Measurements from ENCODE around the gene SULT1C2.

GRCh38 chr2:108266218-108266617 lies 22.5 kb upstream of the SULT1C2 start:
- TF ChIP-seq ZNF615 (CRISPR knock-in tag; IDR thresholded peaks at IDR 0.05; ENCODE audit: borderline replicate concordance) (no peak), PHF21A (CRISPR knock-in tag; IDR thresholded peaks at IDR 0.05) (no peak), CTCF (CRISPR knock-in tag; IDR thresholded peaks at IDR 0.05) (no peak), GLI4 (CRISPR knock-in tag; IDR thresholded peaks at IDR 0.05; ENCODE audit: borderline replicate concordance) (no peak), ZNF350 (CRISPR knock-in tag; IDR thresholded peaks at IDR 0.05; ENCODE audit: borderline replicate concordance, low read depth) (no peak), PRDM10 (CRISPR knock-in tag; IDR thresholded peaks at IDR 0.05; ENCODE audit: low read depth) (no peak), ZNF530 (CRISPR knock-in tag; IDR thresholded peaks at IDR 0.05; ENCODE audit: low read depth) (no peak), USF2 (IDR thresholded peaks at IDR 0.05; ENCODE audit: low read depth, low read length) (no peak), USF2 (CRISPR knock-in tag; IDR thresholded peaks at IDR 0.05; ENCODE audit: borderline replicate concordance) (no peak), ZBTB33 (CRISPR knock-in tag; IDR thresholded peaks at IDR 0.05) (no peak), ZNF687 (CRISPR knock-in tag; IDR thresholded peaks at IDR 0.05) (no peak), MYC (CRISPR knock-in tag; IDR thresholded peaks at IDR 0.05; ENCODE audit: borderline replicate concordance) (no peak), POLR2AphosphoS5 (IDR thresholded peaks at IDR 0.05; ENCODE audit: low read depth, low read length) (no peak), PTBP1 (IDR thresholded peaks at IDR 0.05; ENCODE audit: low read depth, low read length, poor library complexity, severe bottlenecking) (no peak)
